ENCODE results near the gene ZNF654.

ZNF654 gene

DNA sequence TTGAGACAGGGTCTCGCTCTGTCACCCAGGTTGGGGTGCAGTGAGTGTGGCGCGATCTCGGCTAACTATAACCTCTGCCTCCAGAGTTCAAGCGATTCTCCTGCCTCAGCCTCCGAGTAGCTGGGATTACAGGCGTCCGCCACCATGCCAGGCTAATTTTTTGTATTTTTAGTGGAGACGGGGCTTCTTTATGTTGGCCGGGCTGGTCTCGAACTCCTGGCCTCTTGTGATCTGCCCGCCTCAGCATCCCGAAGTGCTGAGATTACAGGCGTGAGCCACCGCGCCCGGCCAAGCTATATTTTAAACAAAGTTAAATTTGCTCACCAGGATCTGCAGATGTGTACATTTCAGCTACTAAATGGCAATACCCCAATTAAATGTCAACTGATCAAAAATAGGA lies 89.6 kb downstream of the ZNF654 start:
- Histone ChIP-seq H3K4me1 (ENCODE audit: low read depth, poor library complexity, severe bottlenecking) (peaks cover 25% of the 10 kb centered on the region), H3K27me3 (ENCODE audit: insufficient read depth, low read depth) (no peaks in the 10 kb centered on the region), H4K20me1 (ENCODE audit: insufficient read depth) (no peaks in the 10 kb centered on the region), H3K4me2 (peak overlapping the region; percentile 57; the same call in 1 of the 2 replicates), H3K79me2 (ENCODE audit: insufficient read depth, low read depth) (peaks cover 21% of the 10 kb centered on the region), H3K36me3 (ENCODE audit: insufficient read depth) (no peaks in the 10 kb centered on the region), H3K27ac (peak overlapping the region; percentile 83; the same call in 1 of the 2 replicates), H2AFZ (ENCODE audit: low read depth) (peak overlapping the region; percentile 91), H3K9ac (peak overlapping the region; percentile 81; the same call in 1 of the 2 replicates), H3K4me3 (IDR thresholded peaks at IDR 0.05; ENCODE audit: insufficient read depth, low read depth, low read length) (no peak overlapping the region)
- TF ChIP-seq, protein P1, sequence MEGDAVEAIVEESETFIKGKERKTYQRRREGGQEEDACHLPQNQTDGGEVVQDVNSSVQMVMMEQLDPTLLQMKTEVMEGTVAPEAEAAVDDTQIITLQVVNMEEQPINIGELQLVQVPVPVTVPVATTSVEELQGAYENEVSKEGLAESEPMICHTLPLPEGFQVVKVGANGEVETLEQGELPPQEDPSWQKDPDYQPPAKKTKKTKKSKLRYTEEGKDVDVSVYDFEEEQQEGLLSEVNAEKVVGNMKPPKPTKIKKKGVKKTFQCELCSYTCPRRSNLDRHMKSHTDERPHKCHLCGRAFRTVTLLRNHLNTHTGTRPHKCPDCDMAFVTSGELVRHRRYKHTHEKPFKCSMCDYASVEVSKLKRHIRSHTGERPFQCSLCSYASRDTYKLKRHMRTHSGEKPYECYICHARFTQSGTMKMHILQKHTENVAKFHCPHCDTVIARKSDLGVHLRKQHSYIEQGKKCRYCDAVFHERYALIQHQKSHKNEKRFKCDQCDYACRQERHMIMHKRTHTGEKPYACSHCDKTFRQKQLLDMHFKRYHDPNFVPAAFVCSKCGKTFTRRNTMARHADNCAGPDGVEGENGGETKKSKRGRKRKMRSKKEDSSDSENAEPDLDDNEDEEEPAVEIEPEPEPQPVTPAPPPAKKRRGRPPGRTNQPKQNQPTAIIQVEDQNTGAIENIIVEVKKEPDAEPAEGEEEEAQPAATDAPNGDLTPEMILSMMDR (conservative IDR thresholded peaks at IDR 0.05; ENCODE audit: low read depth, low read length), result no peak

DNA sequence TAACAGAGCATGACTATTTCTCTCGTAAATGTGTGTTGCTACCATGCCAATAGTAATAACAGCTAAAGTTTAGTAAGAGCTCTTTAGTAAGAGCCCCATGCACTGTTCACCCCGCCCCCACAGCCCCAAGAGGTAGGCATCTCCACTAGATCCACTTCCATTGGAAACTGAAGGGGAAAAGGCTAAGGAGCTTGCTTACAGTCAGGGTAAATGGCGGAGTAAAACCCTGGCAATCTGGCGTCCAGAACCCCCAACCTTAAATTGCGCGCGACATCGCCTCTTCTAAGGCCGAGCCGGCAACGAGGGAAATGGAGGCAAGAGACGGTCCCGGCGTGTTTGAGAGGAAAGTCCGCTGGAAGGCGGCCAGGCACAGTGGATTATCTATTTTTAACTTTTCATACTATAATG lies 90.0 kb downstream of the ZNF654 start:
- H3K4me2 ChIP-seq, result peak overlapping the region; percentile 57; the same call in 1 of the 2 replicates
- H3K27ac ChIP-seq, result peak overlapping the region; percentile 83
- H2AFZ ChIP-seq (ENCODE audit: low read depth), result peak overlapping the region; percentile 91
- H3K9ac ChIP-seq, result peak overlapping the region; percentile 81; the same call in 1 of the 2 replicates
- H3K4me1 ChIP-seq (ENCODE audit: low read depth, poor library complexity, severe bottlenecking), result peaks cover 25% of the 10 kb centered on the region
- H3K27me3 ChIP-seq (ENCODE audit: insufficient read depth, low read depth), result no peaks in the 10 kb centered on the region
- H4K20me1 ChIP-seq (ENCODE audit: insufficient read depth), result no peaks in the 10 kb centered on the region
- TF ChIP-seq, protein P1 (conservative IDR thresholded peaks at IDR 0.05; ENCODE audit: low read depth, low read length), result no peak
- peaks cover 21% of the 10 kb centered on the region for H3K79me2 ChIP-seq (ENCODE audit: insufficient read depth, low read depth)
- H3K36me3 ChIP-seq (ENCODE audit: insufficient read depth), result no peaks in the 10 kb centered on the region
- H3K4me3 ChIP-seq (IDR thresholded peaks at IDR 0.05; ENCODE audit: insufficient read depth, low read depth, low read length), result peak overlapping the region; percentile 13

DNA sequence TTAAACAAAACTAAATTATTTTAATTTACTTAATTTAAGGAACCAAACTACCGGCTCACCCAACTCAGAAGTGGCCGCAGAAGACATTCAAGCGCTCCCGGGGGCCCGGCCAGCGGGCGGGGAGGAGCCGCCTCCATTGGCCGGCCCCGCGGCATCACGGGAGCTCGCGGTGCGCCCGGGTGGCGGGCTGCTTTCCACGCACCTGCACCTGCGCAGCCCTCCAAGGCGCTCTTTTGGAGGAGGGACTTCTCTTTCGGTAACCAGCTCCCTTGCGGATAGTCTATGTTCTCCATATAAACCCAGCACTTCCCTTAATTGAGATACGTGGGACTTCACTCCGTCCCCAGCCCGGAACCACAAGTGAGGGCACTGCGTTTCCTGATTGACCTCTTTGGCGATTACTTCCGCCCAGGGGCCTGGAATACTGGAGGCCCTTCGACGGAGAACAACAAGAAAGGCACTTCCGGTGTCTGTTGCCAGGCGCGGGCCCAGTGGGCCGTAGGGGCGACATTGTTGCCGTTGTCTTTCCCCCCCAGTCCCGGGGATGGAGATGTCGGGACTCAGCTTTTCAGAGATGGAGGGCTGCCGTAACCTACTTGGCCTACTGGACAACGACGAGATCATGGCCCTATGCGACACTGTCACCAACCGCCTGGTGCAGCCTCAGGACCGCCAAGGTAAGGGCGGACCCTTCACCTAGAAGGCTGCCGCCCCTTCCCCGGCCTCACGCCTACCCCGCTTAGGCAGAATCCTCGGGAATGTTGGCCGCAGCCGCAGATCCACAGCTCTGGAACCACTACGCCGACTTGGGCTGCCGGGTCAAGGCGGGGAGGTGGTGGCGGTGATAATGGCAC lies 90.7 kb downstream of the ZNF654 start, which contains the start of gene C3orf38:
TSS of gene C3orf38 (plus strand) at position 451 of the 854 bp plus-strand sequence. CDS start at position 545, 94 bp downstream.
- peak within 1 kb of the TSS; percentile 81 for H3K9ac ChIP-seq
- peak within 1 kb of the TSS; percentile 76 for H3K4me2 ChIP-seq
- peaks cover 25% of the 10 kb centered on the region for H3K4me1 ChIP-seq (ENCODE audit: low read depth, poor library complexity, severe bottlenecking)
- no peaks in the 10 kb centered on the region for H3K36me3 ChIP-seq (ENCODE audit: insufficient read depth)
- peak within 1 kb of the TSS; percentile 91 for H2AFZ ChIP-seq (ENCODE audit: low read depth)
- peak within 1 kb of the TSS; percentile 13 for H3K4me3 ChIP-seq (IDR thresholded peaks at IDR 0.05; ENCODE audit: insufficient read depth, low read depth, low read length)
- H3K79me2 ChIP-seq (ENCODE audit: insufficient read depth, low read depth), result peaks cover 21% of the 10 kb centered on the region
- H4K20me1 ChIP-seq (ENCODE audit: insufficient read depth), result no peaks in the 10 kb centered on the region
- H3K27ac ChIP-seq, result peak within 1 kb of the TSS; percentile 83
- no peaks in the 10 kb centered on the region for H3K27me3 ChIP-seq (ENCODE audit: insufficient read depth, low read depth)
- TF ChIP-seq, protein P1 (conservative IDR thresholded peaks at IDR 0.05; ENCODE audit: low read depth, low read length), result no peak

DNA sequence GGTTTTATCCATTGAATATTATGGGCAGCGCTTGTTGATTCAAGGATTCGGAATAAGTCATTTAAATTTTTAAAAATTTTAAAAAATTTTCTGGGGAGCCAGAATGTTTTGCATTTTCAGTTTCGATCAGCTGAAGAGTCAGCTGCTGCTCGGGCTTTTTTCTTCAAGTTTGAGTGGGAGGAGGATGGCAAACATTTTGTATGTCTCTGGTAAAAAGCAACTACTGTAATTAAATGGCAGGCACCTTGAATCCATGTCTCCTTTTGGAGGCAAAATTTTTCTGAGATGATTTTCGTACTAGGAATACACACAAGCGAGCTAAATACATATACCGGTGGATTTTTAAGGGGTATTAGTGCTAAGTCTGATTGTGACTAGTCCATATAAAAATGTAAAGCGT lies 91.3 kb downstream of the ZNF654 start:
- Histone ChIP-seq H3K4me3 (IDR thresholded peaks at IDR 0.05; ENCODE audit: insufficient read depth, low read depth, low read length) (no peak overlapping the region), H4K20me1 (ENCODE audit: insufficient read depth) (no peaks in the 10 kb centered on the region), H3K4me2 (peak overlapping the region; percentile 76), H2AFZ (ENCODE audit: low read depth) (peak overlapping the region; percentile 91), H3K79me2 (ENCODE audit: insufficient read depth, low read depth) (peaks cover 21% of the 10 kb centered on the region), H3K9ac (peak overlapping the region; percentile 81), H3K27me3 (ENCODE audit: insufficient read depth, low read depth) (no peaks in the 10 kb centered on the region), H3K36me3 (ENCODE audit: insufficient read depth) (no peaks in the 10 kb centered on the region), H3K27ac (peak overlapping the region; percentile 83; the same call in 1 of the 2 replicates), H3K4me1 (ENCODE audit: low read depth, poor library complexity, severe bottlenecking) (peaks cover 22% of the 10 kb centered on the region)
- TF ChIP-seq, protein P1 (conservative IDR thresholded peaks at IDR 0.05; ENCODE audit: low read depth, low read length), result no peak
